Thoracic aorta (tissue), 2 donors: ENCODE data around the gene GAS5. TPM values are rescaled to one million over a fixed set of nuclear protein-coding genes. Genes with fewer than 3 reads are reported as not detected.
A peak's percentile ranks its signal among the peaks of the same experiment; 100 is the strongest.

Experiments
- ATAC-seq: fragments of 150-250 bp; one replicate; pipeline ENCODE4 v1.8.0; 2017; ENCODE audit warnings: low read depth; ENCODE audit not compliant: insufficient number of reproducible peaks, low FRiP score
- DNase-seq: peaks from one replicate; pipeline ENCODE4 v3.0.0-alpha.2; 2020; ENCODE audit warnings: low spot score
- H3K27ac ChIP-seq, 2 donors: fragments of 200-600 bp; sonication (generic); 1 replicate in 1 of 2; 2 replicates in 1 of 2; pipeline ENCODE4 v1.5.1; 2016; ENCODE audit warnings: mild to moderate bottlenecking in 2 of 2, moderate library complexity in 2 of 2
- H3K27me3 ChIP-seq: fragments of 200-600 bp; sonication (generic); replicated peaks from 2 replicates; pipeline ENCODE4 v1.6.0; 2016; ENCODE audit warnings: mild to moderate bottlenecking; ENCODE audit not compliant: insufficient read depth
- H3K36me3 ChIP-seq: fragments of 200-600 bp; sonication (generic); one replicate; pipeline ENCODE4 v1.5.1; 2016
- H3K4me1 ChIP-seq, 2 donors: fragments of 200-600 bp; sonication (generic); 1 replicate in 1 of 2; 2 replicates in 1 of 2; pipeline versions ENCODE4 v1.5.1 to v1.6.0; 2016; ENCODE audit warnings: low read depth in 2 of 2, mild to moderate bottlenecking in 1 of 2; ENCODE audit not compliant: control insufficient read depth in 1 of 2
- H3K4me3 ChIP-seq: fragments of 200-600 bp; sonication (generic); 2 replicates; pipeline ENCODE4 v1.5.1; 2016; ENCODE audit warnings: mild to moderate bottlenecking
- H3K9me3 ChIP-seq: fragments of 200-600 bp; sonication (generic); 2 replicates; pipeline ENCODE4 v1.5.1; 2016
- total RNA-seq, 2 donors: library from RNA; depleted of rRNA; stranded (reverse); fragments of >200 nt; gene quantifications; one replicate each; pipeline versions ENCODE4 v1.1.0 to v1.2.3, GENCODE V29; 2016
- TF ChIP-seq, protein P1 (sequence below): fragments of 200-600 bp; sonication (generic); IDR thresholded peaks from one replicate; pipeline ENCODE4 v1.5.1; 2019; ENCODE audit warnings: antibody characterized with exemption

The GAS5 gene
- total RNA-seq, 2 donors from 2014 or later, result 120 to 294 TPM

DNA sequence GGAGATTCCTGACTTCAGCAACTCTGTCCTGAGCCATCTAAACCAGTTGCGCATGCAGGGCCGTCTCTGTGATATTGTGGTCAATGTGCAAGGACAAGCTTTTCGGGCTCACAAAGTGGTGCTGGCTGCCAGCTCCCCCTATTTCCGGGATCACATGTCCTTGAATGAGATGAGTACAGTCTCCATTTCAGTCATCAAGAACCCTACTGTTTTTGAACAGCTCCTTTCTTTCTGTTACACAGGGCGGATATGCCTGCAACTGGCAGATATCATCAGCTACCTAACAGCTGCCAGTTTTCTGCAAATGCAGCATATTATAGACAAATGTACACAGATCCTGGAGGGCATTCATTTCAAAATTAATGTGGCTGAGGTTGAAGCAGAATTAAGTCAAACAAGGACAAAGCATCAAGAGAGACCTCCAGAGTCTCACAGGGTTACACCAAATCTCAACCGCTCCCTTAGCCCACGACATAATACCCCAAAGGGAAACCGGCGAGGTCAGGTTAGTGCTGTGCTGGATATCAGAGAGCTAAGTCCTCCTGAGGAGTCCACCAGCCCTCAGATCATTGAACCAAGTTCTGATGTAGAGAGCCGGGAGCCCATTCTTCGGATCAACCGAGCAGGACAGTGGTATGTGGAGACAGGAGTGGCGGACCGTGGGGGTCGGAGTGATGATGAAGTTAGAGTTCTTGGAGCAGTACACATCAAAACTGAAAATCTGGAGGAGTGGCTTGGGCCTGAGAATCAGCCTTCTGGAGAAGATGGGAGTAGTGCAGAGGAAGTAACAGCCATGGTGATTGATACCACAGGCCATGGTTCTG lies 2.7 kb upstream of the GAS5 start:
- peaks cover 8% of the 10 kb centered on the region for H3K36me3 ChIP-seq
- DNase-seq (no peak), ATAC-seq (no peak)
- H3K4me1 ChIP-seq, result peaks cover 14 to 35% of the 10 kb centered on the region in 2 donors
- TF ChIP-seq, protein P1, sequence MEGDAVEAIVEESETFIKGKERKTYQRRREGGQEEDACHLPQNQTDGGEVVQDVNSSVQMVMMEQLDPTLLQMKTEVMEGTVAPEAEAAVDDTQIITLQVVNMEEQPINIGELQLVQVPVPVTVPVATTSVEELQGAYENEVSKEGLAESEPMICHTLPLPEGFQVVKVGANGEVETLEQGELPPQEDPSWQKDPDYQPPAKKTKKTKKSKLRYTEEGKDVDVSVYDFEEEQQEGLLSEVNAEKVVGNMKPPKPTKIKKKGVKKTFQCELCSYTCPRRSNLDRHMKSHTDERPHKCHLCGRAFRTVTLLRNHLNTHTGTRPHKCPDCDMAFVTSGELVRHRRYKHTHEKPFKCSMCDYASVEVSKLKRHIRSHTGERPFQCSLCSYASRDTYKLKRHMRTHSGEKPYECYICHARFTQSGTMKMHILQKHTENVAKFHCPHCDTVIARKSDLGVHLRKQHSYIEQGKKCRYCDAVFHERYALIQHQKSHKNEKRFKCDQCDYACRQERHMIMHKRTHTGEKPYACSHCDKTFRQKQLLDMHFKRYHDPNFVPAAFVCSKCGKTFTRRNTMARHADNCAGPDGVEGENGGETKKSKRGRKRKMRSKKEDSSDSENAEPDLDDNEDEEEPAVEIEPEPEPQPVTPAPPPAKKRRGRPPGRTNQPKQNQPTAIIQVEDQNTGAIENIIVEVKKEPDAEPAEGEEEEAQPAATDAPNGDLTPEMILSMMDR, result no peak
- H3K4me3 ChIP-seq, result no peak overlapping the region
- H3K27me3 ChIP-seq, result no peaks in the 10 kb centered on the region
- H3K9me3 ChIP-seq, result no peaks in the 10 kb centered on the region
- H3K27ac ChIP-seq, result no peak overlapping the region

DNA sequence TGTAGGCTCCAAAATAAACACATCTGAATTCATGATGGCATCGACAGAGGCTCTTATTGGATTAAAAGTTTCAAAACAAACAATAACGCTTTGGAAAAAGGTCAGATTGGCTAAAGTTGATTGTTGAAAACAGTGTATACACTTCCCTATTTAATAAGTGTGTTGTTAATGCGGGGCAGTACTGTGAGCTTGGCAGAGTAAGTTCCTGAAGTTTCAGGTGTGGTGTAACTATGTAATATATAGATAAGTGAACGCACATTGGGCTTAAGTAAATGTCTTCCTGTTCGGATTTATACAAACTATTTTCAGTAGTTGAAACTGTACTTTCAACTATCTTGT lies 1.2 kb upstream of the GAS5 start:
- H3K4me1 ChIP-seq, result peaks cover 14 to 39% of the 10 kb centered on the region in 2 donors
- peak overlapping the region; percentile 88 to 93 for H3K27ac ChIP-seq
- peak overlapping the region; percentile 91 for H3K4me3 ChIP-seq
- peaks cover 9% of the 10 kb centered on the region for H3K36me3 ChIP-seq
- H3K27me3 ChIP-seq, result no peaks in the 10 kb centered on the region
- ATAC-seq (no peak), DNase-seq (no peak)
- TF ChIP-seq, protein P1, result no peak
- H3K9me3 ChIP-seq, result no peaks in the 10 kb centered on the region

DNA sequence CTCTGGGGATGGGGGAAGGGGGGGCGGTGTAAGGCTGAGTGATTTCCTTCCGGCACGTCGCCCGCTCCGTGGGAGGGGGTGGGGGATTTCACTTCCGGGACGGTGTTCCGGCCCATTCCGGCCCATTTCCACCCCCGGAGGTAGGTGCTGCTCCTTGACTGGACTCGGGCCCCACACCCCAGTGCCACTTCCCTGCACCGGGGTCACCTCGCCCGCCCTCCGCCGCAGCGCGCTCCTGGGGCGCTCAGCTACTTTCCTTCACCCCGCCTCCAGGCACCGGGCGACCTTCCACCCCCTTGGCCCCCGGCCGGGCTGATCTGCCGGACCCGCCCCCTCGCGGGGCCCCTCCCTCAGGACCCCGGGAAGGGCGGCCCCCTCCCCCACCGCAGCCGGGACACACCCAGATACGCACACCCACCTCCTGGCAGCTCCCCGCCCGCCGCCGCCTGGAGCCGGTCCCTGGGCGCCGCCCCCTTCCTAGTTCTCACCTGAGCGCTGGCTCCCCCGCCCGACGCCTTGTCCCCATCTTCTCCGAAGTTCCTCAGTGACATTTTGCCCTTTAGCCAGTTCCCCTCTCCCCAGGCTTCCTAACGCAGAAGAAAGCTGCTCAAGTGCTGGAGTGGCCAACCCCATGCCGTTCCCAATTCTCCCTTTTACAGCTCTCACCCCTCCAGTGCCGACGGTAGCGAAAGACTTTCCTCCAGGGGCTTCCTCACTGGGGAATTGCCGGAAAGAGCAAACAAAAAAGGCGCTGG lies 654 bp upstream of the GAS5 start, which contains the start of gene ZBTB37:
TSS of gene ZBTB37 (plus strand) at position 115 of the 755 bp plus-strand sequence. CDS start 1,846 bp downstream, outside the sequence.
- TF ChIP-seq, protein P1, result no peak
- Histone ChIP-seq H3K27me3 (no peaks in the 10 kb centered on the region), H3K36me3 (peaks cover 15% of the 10 kb centered on the region), H3K9me3 (no peaks in the 10 kb centered on the region), H3K4me3 (peak within 1 kb of the TSS; percentile 91), H3K4me1 (peaks cover 14 to 39% of the 10 kb centered on the region in 2 donors), H3K27ac (peak within 1 kb of the TSS; percentile 88 to 93)
- ATAC-seq (peak; percentile 9), DNase-seq (peak; percentile 32)

DNA sequence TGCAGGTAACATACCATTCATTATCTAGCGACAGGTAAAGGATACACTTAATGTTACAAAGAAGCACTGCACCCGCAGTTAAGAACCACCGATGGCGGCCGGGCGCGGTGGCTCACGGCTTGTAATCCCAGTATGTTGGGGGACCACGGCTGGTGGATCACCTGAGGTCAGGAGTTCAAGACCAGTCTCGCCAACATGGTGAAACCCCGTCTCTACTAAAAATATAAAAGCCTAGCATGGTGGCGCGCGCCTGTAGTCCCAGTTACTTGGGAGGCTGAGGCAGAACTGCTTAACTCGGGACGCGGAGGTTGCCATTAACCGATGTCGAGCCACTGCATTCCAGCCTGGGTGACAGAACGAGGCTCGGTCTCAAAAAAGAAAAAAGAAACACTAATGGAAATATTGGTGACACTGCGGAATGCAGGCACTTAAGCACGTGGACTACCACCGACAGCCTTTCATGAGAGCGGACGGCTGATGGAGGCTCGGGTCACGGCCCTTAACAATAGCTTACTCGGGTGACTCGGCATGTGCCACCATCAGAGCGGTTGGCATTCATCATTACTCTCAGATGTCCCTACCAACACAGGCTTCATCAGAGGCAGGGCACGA lies 542 bp downstream of the GAS5 start:
- no peak for DNase-seq
- H3K4me1 ChIP-seq, result peaks cover 14 to 39% of the 10 kb centered on the region in 2 donors
- H3K36me3 ChIP-seq, result peaks cover 25% of the 10 kb centered on the region
- H3K9me3 ChIP-seq, result no peaks in the 10 kb centered on the region
- H3K27me3 ChIP-seq, result no peaks in the 10 kb centered on the region
- ATAC-seq, result peak; percentile 6
- H3K4me3 ChIP-seq, result peak overlapping the region; percentile 91
- H3K27ac ChIP-seq, result peak overlapping the region; percentile 88 to 93
- TF ChIP-seq, protein P1, result no peak
